ENCODE data around the gene OPCML.

DNA sequence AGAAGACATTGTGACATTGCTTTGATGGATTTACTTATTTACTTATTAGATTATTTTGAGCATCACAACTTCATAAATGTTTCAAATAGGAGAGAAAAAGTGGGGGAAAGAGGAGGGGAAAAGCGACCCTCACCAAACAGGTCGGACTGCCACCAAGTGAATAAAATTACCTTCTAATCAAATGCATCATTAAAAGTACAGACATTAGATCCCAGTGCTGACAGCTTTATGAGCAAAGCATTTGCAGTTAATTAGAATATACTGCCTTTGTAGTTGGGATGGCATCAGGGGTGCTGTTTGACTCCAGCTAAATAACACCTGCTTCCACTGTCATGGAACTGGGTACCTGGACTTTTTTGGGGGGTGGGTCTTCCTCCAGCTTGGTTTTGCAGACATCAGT is 299.6 kb downstream of the OPCML start:
- no peak for TF ChIP-seq EZH2 (optimal IDR thresholded peaks at IDR 0.05; ENCODE audit: low read depth, low read length)
- TF ChIP-seq, protein P1, sequence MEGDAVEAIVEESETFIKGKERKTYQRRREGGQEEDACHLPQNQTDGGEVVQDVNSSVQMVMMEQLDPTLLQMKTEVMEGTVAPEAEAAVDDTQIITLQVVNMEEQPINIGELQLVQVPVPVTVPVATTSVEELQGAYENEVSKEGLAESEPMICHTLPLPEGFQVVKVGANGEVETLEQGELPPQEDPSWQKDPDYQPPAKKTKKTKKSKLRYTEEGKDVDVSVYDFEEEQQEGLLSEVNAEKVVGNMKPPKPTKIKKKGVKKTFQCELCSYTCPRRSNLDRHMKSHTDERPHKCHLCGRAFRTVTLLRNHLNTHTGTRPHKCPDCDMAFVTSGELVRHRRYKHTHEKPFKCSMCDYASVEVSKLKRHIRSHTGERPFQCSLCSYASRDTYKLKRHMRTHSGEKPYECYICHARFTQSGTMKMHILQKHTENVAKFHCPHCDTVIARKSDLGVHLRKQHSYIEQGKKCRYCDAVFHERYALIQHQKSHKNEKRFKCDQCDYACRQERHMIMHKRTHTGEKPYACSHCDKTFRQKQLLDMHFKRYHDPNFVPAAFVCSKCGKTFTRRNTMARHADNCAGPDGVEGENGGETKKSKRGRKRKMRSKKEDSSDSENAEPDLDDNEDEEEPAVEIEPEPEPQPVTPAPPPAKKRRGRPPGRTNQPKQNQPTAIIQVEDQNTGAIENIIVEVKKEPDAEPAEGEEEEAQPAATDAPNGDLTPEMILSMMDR (IDR thresholded peaks at IDR 0.05; ENCODE audit: low read length) = no peak
